Mucosa of descending colon (tissue), 3 donors: ENCODE measurements around the gene IFI27L2. TPM values are rescaled to one million over a fixed set of nuclear protein-coding genes. Genes with fewer than 3 reads are reported as not detected.

Source experiments
- ATAC-seq: fragments of 200-7000 bp; cut with Tn5 transposase; one replicate; pipeline ENCODE4 v1.9.1; 2020; ENCODE audit warnings: mild to moderate bottlenecking, moderate library complexity
- DNase-seq, 3 donors: peaks; one replicate each; pipeline ENCODE4 v3.0.0-alpha.2; 2020
- H3K36me3 ChIP-seq: fragments of 200-600 bp; one replicate; pipeline ENCODE4 v1.8.0; 2021; ENCODE audit warnings: low read depth, mild to moderate bottlenecking
- H3K4me1 ChIP-seq: fragments of 200-600 bp; one replicate; pipeline ENCODE4 v1.8.0; 2021; ENCODE audit warnings: low read depth, mild to moderate bottlenecking
- H3K4me3 ChIP-seq: fragments of 200-600 bp; one replicate; pipeline ENCODE4 v1.8.0; 2021; ENCODE audit warnings: mild to moderate bottlenecking
- H3K9me3 ChIP-seq: fragments of 200-600 bp; one replicate; pipeline ENCODE4 v1.8.0; 2021; ENCODE audit warnings: mild to moderate bottlenecking
- intact Hi-C, 2 donors: fragments of 100-400 bp; cut with DNase I in 1 of 2; cut with micrococcal nuclease in 1 of 2; formaldehyde crosslinking; loops; one replicate each; pipeline versions ENCODE4 v1.11.0 to v1.11.1; 2022; cut with DNase I, micrococcal nuclease
- long read RNA-seq, 2 donors: library from polyadenylated mRNA; unstranded; transcript quantifications; one replicate each; pipeline ENCODE4 v2.0.0, GENCODE V29; 2019 to 2021
- total RNA-seq, 3 donors: library from RNA; stranded (reverse); fragmentation: NEBNext Ultra II Directional in 2 of 3; extraction: Animal tissue kit (Norgen Biotek cat#: 25700) in 2 of 3; gene quantifications; one replicate each; pipeline versions ENCODE4 v1.2.1 to v1.2.4, GENCODE V29; 2021 to 2023
- TF ChIP-seq, protein P1 (sequence below): fragments of 200-600 bp; IDR thresholded peaks from one replicate; pipeline ENCODE4 v1.8.0; 2022; ENCODE audit warnings: antibody characterized with exemption, mild to moderate bottlenecking
- donor health status: DM: no; HTN: no; CAD: no; lungs with moderate emphysema.
- donor health status: DM: no; HTN: no; CAD: no.
- donor health status: DM: no; HTN: yes; CAD: no.

The IFI27L2 gene
- 10 to 100 TPM; 22.4 to 25.5 (median 24.3) TPM for total RNA-seq
- long read RNA-seq, donor 1, transcript IFI27L2-201 (4 exons, 511 nt), result major isoform, 14 of 16 reads
- long read RNA-seq, donor 1, partial matches to known transcripts, result 0 of 16 reads
- long read RNA-seq, donor 1, other reads (novel, unspliced or antisense), result 0 of 16 reads
- long read RNA-seq, donor 2, transcript IFI27L2-201 (4 exons, 511 nt), result major isoform, 16 of 19 reads
- long read RNA-seq, donor 2, partial matches to known transcripts, result 0 of 19 reads
- long read RNA-seq, donor 2, other reads (novel, unspliced or antisense), result 1 of 19 reads

GRCh38 chr14:94129111-94129757 lies at the start of gene IFI27L2:
Gene IFI27L2, minus strand, starts transcription at chr14:94129604. Its CDS starts 40 bp downstream, at chr14:94129564.
- Histone ChIP-seq H3K36me3 (no peaks in the 10 kb centered on the region), H3K4me3 (no peak within 1 kb of the TSS), H3K9me3 (no peaks in the 10 kb centered on the region), H3K4me1 (no peaks in the 10 kb centered on the region)
- TF ChIP-seq, protein P1, sequence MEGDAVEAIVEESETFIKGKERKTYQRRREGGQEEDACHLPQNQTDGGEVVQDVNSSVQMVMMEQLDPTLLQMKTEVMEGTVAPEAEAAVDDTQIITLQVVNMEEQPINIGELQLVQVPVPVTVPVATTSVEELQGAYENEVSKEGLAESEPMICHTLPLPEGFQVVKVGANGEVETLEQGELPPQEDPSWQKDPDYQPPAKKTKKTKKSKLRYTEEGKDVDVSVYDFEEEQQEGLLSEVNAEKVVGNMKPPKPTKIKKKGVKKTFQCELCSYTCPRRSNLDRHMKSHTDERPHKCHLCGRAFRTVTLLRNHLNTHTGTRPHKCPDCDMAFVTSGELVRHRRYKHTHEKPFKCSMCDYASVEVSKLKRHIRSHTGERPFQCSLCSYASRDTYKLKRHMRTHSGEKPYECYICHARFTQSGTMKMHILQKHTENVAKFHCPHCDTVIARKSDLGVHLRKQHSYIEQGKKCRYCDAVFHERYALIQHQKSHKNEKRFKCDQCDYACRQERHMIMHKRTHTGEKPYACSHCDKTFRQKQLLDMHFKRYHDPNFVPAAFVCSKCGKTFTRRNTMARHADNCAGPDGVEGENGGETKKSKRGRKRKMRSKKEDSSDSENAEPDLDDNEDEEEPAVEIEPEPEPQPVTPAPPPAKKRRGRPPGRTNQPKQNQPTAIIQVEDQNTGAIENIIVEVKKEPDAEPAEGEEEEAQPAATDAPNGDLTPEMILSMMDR, result peak; percentile 32
- peak; percentile 95 for ATAC-seq
- intact Hi-C loops, result no loop called here
- DNase-seq, result peak; percentile 80 to 82 (median 82)

DNA sequence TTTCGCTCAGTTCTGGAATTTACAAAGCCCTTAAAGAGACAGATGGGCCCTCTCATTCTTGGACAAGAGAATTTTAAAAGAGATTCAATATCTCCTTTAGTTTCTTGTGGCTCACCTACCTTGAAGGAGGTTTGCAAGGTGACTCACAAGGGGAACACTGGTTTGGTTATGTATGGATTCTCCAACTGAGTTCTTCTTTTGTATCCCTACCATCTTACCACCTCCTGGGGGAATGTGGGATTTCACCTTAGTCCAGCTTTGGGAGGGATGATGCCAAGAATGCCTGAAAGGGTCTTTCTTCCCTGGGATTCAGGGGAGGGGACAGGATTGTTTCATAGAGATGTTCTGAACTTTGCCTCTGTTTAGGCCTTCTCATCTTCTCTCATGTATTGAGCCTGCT lies 48.4 kb upstream of the IFI27L2 start:
- no peak for ATAC-seq
- TF ChIP-seq, protein P1, result no peak
- intact Hi-C loops, result no loop called here
- DNase-seq, result no peak
- Histone ChIP-seq H3K36me3 (no peaks in the 10 kb centered on the region), H3K4me3 (no peak overlapping the region), H3K9me3 (no peaks in the 10 kb centered on the region), H3K4me1 (peaks cover 8% of the 10 kb centered on the region)

DNA sequence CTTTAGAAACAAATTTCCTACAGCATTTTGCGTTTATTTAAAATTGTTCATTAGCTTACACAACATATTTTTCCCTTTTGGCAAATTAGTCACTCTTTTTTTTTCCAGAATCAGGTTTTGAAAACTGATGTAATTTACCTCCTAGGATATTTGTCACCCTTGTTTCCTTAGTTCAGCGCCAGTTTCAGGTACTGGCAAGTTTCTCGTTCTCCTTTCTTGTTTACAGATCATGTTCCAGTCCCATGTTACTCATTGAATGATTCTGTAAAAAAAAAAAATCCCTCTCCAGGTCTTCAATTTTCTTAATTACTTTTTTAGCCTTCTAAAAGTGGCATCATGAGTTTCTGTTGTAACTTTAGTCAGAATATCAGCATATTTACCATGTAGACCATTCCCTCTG lies 47.4 kb upstream of the IFI27L2 start:
- intact Hi-C loops, result no loop called here
- TF ChIP-seq, protein P1, result no peak
- no peak for ATAC-seq

GRCh38 chr14:94175747-94176146 lies 46.3 kb upstream of the IFI27L2 start:
- ATAC-seq (no peak), DNase-seq (no peak)
- H3K4me3 ChIP-seq, result no peak overlapping the region
- intact Hi-C loops, result no loop called here
- peaks cover 8% of the 10 kb centered on the region for H3K4me1 ChIP-seq
- no peaks in the 10 kb centered on the region for H3K9me3 ChIP-seq
- TF ChIP-seq, protein P1, result no peak
- no peaks in the 10 kb centered on the region for H3K36me3 ChIP-seq

More for the DNA sequence above, 47.4 kb upstream of the IFI27L2 start:
- Histone ChIP-seq H3K9me3 (no peaks in the 10 kb centered on the region), H3K36me3 (no peaks in the 10 kb centered on the region), H3K4me1 (peaks cover 8% of the 10 kb centered on the region), H3K4me3 (no peak overlapping the region)
- no peak for DNase-seq

- H3K4me3 ChIP-seq, result no peak overlapping the region
- H3K4me1 ChIP-seq, result peaks cover 8% of the 10 kb centered on the region
- H3K36me3 ChIP-seq, result no peaks in the 10 kb centered on the region
- TF ChIP-seq, protein P1, result no peak
- no peaks in the 10 kb centered on the region for H3K9me3 ChIP-seq
- intact Hi-C loops, result no loop called here
- peak in 2 of 3 donors; percentile 38 to 50 for DNase-seq
- no peak for ATAC-seq
Measured at GRCh38 chr14:94175011-94175745, 45.8 kb upstream of the IFI27L2 start.
